Mononuclear cell (primary cell): Measurements from ENCODE around the gene ARF1. TPM values are rescaled to one million over a fixed set of nuclear protein-coding genes. Genes with fewer than 3 reads are reported as not detected.

Source experiments
- H3K27me3 ChIP-seq: 2 replicates; pipeline ENCODE4 v1.6.0; 2011; ENCODE audit warnings: low read length, control low read depth; ENCODE audit not compliant: insufficient read depth
- H3K4me1 ChIP-seq: 2 replicates; pipeline ENCODE4 v1.5.1; 2011; ENCODE audit warnings: mild to moderate bottlenecking, low read length, control low read depth; ENCODE audit not compliant: insufficient read depth
- H3K4me3 ChIP-seq: 2 replicates; pipeline ENCODE4 v1.5.1; 2011; ENCODE audit warnings: mild to moderate bottlenecking, low read length, moderate library complexity
- H3K9me3 ChIP-seq: 2 replicates; pipeline ENCODE4 v1.5.1; 2011; ENCODE audit warnings: low read depth, mild to moderate bottlenecking, control low read depth, low read length
- total RNA-seq: library from RNA; depleted of rRNA; stranded (reverse); fragments of >200 nt; gene quantifications from one replicate; pipeline ENCODE4 v1.2.3, GENCODE V29; 2012

ARF1 gene
- total RNA-seq, 1 donor = 218 TPM

- no peak overlapping the region for H3K4me3 ChIP-seq
- H3K4me1 ChIP-seq = peaks cover 37% of the 10 kb centered on the region
- H3K9me3 ChIP-seq = no peaks in the 10 kb centered on the region
- H3K27me3 ChIP-seq = no peaks in the 10 kb centered on the region
Observed at GRCh38 chr1:228145463-228146416, 63.2 kb downstream of the ARF1 start.

GRCh38 chr1:228146417-228147150 is 64.1 kb downstream of the ARF1 start:
- H3K4me3 ChIP-seq = no peak overlapping the region
- H3K27me3 ChIP-seq = no peaks in the 10 kb centered on the region
- peaks cover 29% of the 10 kb centered on the region for H3K4me1 ChIP-seq
- no peaks in the 10 kb centered on the region for H3K9me3 ChIP-seq

GRCh38 chr1:228147151-228147693 is 64.7 kb downstream of the ARF1 start:
- no peaks in the 10 kb centered on the region for H3K9me3 ChIP-seq
- no peak overlapping the region for H3K4me3 ChIP-seq
- H3K27me3 ChIP-seq = no peaks in the 10 kb centered on the region
- H3K4me1 ChIP-seq = peaks cover 22% of the 10 kb centered on the region

GRCh38 chr1:228147768-228148167 is 65.3 kb downstream of the ARF1 start:
- Histone ChIP-seq H3K4me3 (no peak overlapping the region), H3K27me3 (no peaks in the 10 kb centered on the region), H3K9me3 (no peaks in the 10 kb centered on the region), H3K4me1 (peaks cover 17% of the 10 kb centered on the region)

GRCh38 chr1:228148196-228148861 is 65.8 kb downstream of the ARF1 start:
- H3K27me3 ChIP-seq = no peaks in the 10 kb centered on the region
- no peak overlapping the region for H3K4me3 ChIP-seq
- H3K9me3 ChIP-seq = no peaks in the 10 kb centered on the region
- peaks cover 12% of the 10 kb centered on the region for H3K4me1 ChIP-seq

Other genes with a start within 250 kb of the ARF1 start
- gene WNT9A, start 134.8 kb upstream of the ARF1 start, total RNA-seq = under 0.01 TPM
- gene WNT3A, start 75.7 kb upstream of the ARF1 start, total RNA-seq = not detected
- 6.1 TPM for gene C1orf35, start 20.6 kb downstream of the ARF1 start, total RNA-seq
- gene MRPL55, start 26.6 kb downstream of the ARF1 start, total RNA-seq = 44.4 TPM
- gene GUK1, start 57.6 kb downstream of the ARF1 start, total RNA-seq = 190 TPM
- gene GJC2, start 67.2 kb downstream of the ARF1 start, total RNA-seq = 0.84 TPM
- gene IBA57, start 83.1 kb downstream of the ARF1 start, total RNA-seq = 4.7 TPM
- 26.3 TPM for gene OBSCN, start 125.3 kb downstream of the ARF1 start, total RNA-seq